HepG2 (cell line): ENCODE measurements around the gene UTS2R. TPM values are rescaled to one million over a fixed set of nuclear protein-coding genes. Genes with fewer than 3 reads are reported as not detected.
A peak's percentile ranks its signal among the peaks of the same experiment; 100 is the strongest.

Experiments
- AKAP8 ChIP-seq: sonication (generic); formaldehyde crosslinking; IDR thresholded peaks from 2 replicates; pipeline ENCODE4 v1.5.1; 2020; ENCODE audit warnings: mild to moderate bottlenecking, missing genetic modification reagents
- ARNT2 ChIP-seq: sonication (generic); formaldehyde crosslinking; IDR thresholded peaks from 2 replicates; pipeline ENCODE4 v1.8.0; 2022; ENCODE audit warnings: mild to moderate bottlenecking, low read depth, missing genetic modification reagents, moderate library complexity
- ATF4 ChIP-seq, 2 experiments: fragments of 450-650 bp in 1 of 2; sonication (generic) in 1 of 2; formaldehyde crosslinking; IDR thresholded peaks; 2 replicates each; pipeline versions ENCODE4 v1.5.0 to v1.8.0; 2020 to 2022; ENCODE audit warnings: mild to moderate bottlenecking in 1 of 2, missing genetic modification reagents in 1 of 2
- CERS6 ChIP-seq: sonication (generic); formaldehyde crosslinking; IDR thresholded peaks from 2 replicates; pipeline ENCODE4 v1.5.0; 2020; ENCODE audit warnings: missing genetic modification reagents
- CSRNP2 ChIP-seq: sonication (generic); formaldehyde crosslinking; conservative IDR thresholded peaks from 2 replicates; pipeline ENCODE4 v1.8.0; 2022; ENCODE audit warnings: low read depth, missing genetic modification reagents
- HNRNPL ChIP-seq: fragments of 200-400 bp; formaldehyde crosslinking; IDR thresholded peaks from 2 replicates; pipeline ENCODE4 v1.6.1; 2017; ENCODE audit warnings: mild to moderate bottlenecking, low read depth, low read length
- KMT2A ChIP-seq: sonication (generic); formaldehyde crosslinking; IDR thresholded peaks from 2 replicates; pipeline ENCODE4 v1.4.0; 2020; ENCODE audit warnings: missing genetic modification reagents
- MXD3 ChIP-seq: IDR thresholded peaks from 2 replicates; pipeline ENCODE4 v1.6.1; 2016; ENCODE audit warnings: mild to moderate bottlenecking, missing biosample characterization, missing genetic modification reagents
- NFAT5 ChIP-seq: sonication (generic); formaldehyde crosslinking; IDR thresholded peaks from 2 replicates; pipeline ENCODE4 v1.4.0; 2020; ENCODE audit warnings: missing genetic modification reagents
- NR2C2 ChIP-seq: sonication (generic); formaldehyde crosslinking; IDR thresholded peaks from 2 replicates; pipeline ENCODE4 v1.4.0; 2020; ENCODE audit warnings: missing genetic modification reagents, mild to moderate bottlenecking, moderate library complexity, borderline replicate concordance
- RFX5 ChIP-seq: IDR thresholded peaks from 2 replicates; pipeline ENCODE4 v1.6.1; 2011; ENCODE audit warnings: low read depth, low read length, improper control_type of control experiment
- XBP1 ChIP-seq: sonication (generic); formaldehyde crosslinking; IDR thresholded peaks from 2 replicates; pipeline ENCODE4 v1.5.0; 2020; ENCODE audit warnings: missing genetic modification reagents
- ZNF337 ChIP-seq: sonication (generic); formaldehyde crosslinking; IDR thresholded peaks from 2 replicates; pipeline ENCODE4 v1.5.1; 2020; ENCODE audit warnings: missing genetic modification reagents, low read depth, mild to moderate bottlenecking, borderline replicate concordance
- ZNF441 ChIP-seq: sonication (generic); formaldehyde crosslinking; IDR thresholded peaks from 2 replicates; pipeline ENCODE4 v1.7.0; 2021; ENCODE audit warnings: missing genetic modification reagents, borderline replicate concordance
- polyA plus RNA-seq, 8 experiments: library from polyadenylated mRNA; depleted of rRNA in 3 of 8; stranded (reverse) in 7 of 8; unstranded in 1 of 8; fragments of >200 nt; fragmentation: Illumina TruSeq in 4 of 8; extraction: Trizol in 4 of 8; gene quantifications; 2 replicates each; pipeline versions ENCODE4 v1.2.1 to v1.2.3, GENCODE V29; 2011 to 2016; ENCODE audit warnings: low read depth in 4 of 8, missing spikeins in 1 of 8, mixed read lengths in 1 of 8; ENCODE audit not compliant: insufficient read depth in 1 of 8
- total RNA-seq, 5 experiments: library from RNA; depleted of rRNA; stranded (reverse); fragments of >200 nt; fragmentation: Illumina TruSeq; extraction: Trizol; gene quantifications; 2 replicates each; pipeline ENCODE4 v1.2.3, GENCODE V29; 2016; ENCODE audit warnings: low read depth in 1 of 5

Gene UTS2R
- total and polyA plus RNA-seq, 2 of the 13 experiments (the other 11 are each of a cell fraction or from before 2014, with no cell fraction given) = 0.13 to 0.15 TPM

- TF ChIP-seq CERS6 (CRISPR knock-in tag) = no peak
- no peak for TF ChIP-seq ATF4 (CRISPR knock-in tag; IDR thresholded peaks at IDR 0.05)
- no peak for TF ChIP-seq NFAT5
- 0 out of 2 replicates have a peak, but pooled peaks have one; percentile 61 for TF ChIP-seq ZNF441
- no peak for TF ChIP-seq RFX5
- no peak for TF ChIP-seq CSRNP2
- TF ChIP-seq NR2C2 = peak; percentile 20; the same call in 1 of the 2 replicates
- TF ChIP-seq AKAP8 (CRISPR knock-in tag) = no peak
- TF ChIP-seq KMT2A (CRISPR knock-in tag) = 0 out of 2 replicates have a peak, but pooled peaks have one; percentile 26
- TF ChIP-seq HNRNPL = peak; percentile 85
- TF ChIP-seq MXD3 = 0 out of 2 replicates have a peak, but pooled peaks have one; percentile 17
- TF ChIP-seq ZNF337 = no peak
- no peak for TF ChIP-seq XBP1
- TF ChIP-seq ARNT2 = peak; percentile 52; the same call in 1 of the 2 replicates
Measured at GRCh38 chr17:82376042-82376730, 4.6 kb downstream of the UTS2R start (continued).
